Small intestine (tissue), 16 donors: ENCODE results near the gene ANKFY1. TPM values are rescaled to one million over a fixed set of nuclear protein-coding genes. Genes with fewer than 3 reads are reported as not detected.

Source experiments
- DNase-seq, 2 donors: peaks; one replicate each; pipeline versions ENCODE4 v3.0.0 to v3.0.0-alpha.2; 2013
- FAIRE-seq: peaks from 2 replicates; lab custom pipeline; 2012; peaks lifted over from hg19 to GRCh38; lab: Jason Lieb, UNC
- H3K27ac ChIP-seq, 3 donors: one replicate each; pipeline ENCODE4 v1.5.1; 2013; ENCODE audit warnings: low read length in 2 of 3, mild to moderate bottlenecking in 2 of 3, control low read depth in 1 of 3, inconsistent platforms in 1 of 3, low read depth in 1 of 3, moderate library complexity in 1 of 3
- H3K27me3 ChIP-seq, 3 donors: one replicate each; pipeline ENCODE4 v1.6.1; 2013; ENCODE audit warnings: low read length in 3 of 3, inconsistent platforms in 1 of 3; ENCODE audit not compliant: control insufficient read depth in 3 of 3, insufficient read depth in 3 of 3
- H3K36me3 ChIP-seq, 3 donors: one replicate each; pipeline ENCODE4 v1.6.1; 2013; ENCODE audit warnings: low read length in 3 of 3, inconsistent platforms in 1 of 3, low read depth in 1 of 3, mild to moderate bottlenecking in 1 of 3, moderate library complexity in 1 of 3; ENCODE audit not compliant: control insufficient read depth in 3 of 3, insufficient read depth in 2 of 3
- H3K4me1 ChIP-seq, 3 donors: one replicate each; pipeline ENCODE4 v1.6.1; 2013; ENCODE audit warnings: low read length in 2 of 3, inconsistent platforms in 1 of 3, low read depth in 1 of 3, mild to moderate bottlenecking in 1 of 3, moderate library complexity in 1 of 3; ENCODE audit not compliant: control insufficient read depth in 3 of 3, insufficient read depth in 2 of 3
- H3K4me3 ChIP-seq, 3 donors: one replicate each; pipeline ENCODE4 v1.5.1; 2013; ENCODE audit warnings: low read length in 3 of 3, control low read depth in 1 of 3, inconsistent platforms in 1 of 3, low read depth in 1 of 3, mild to moderate bottlenecking in 1 of 3, moderate library complexity in 1 of 3
- H3K9me3 ChIP-seq, 2 donors: one replicate each; pipeline ENCODE4 v1.6.1; 2013; ENCODE audit warnings: low read depth in 1 of 2, low read length in 1 of 2; ENCODE audit not compliant: control insufficient read depth in 2 of 2, insufficient read depth in 1 of 2
- WGBS, 3 donors: extraction: QIAGEN DNeasy Blood & Tissue Kit; methylation state at CpG; one replicate each; pipeline ENCODE4 v1.1.7; 2013; 5-methylcytosine and 5-hydroxymethylcytosine counted together
- long read RNA-seq, 10 donors: transcript quantifications; one replicate each; lab custom pipeline, GENCODE V29; 2026
- polyA plus RNA-seq, 4 donors: library from polyadenylated mRNA; stranded (reverse) in 3 of 4; unstranded in 1 of 4; fragments of 200-250 nt in 3 of 4; fragments of 120-200 nt in 1 of 4; gene quantifications; one replicate each; pipeline versions ENCODE4 v1.2.1 to v1.2.3, GENCODE V29; 2013
- donor health status: healthy with polysubstance abuse.
- donor health status: control.
- donor health status: control.
- donor health status: Bipolar disorder and iron deficiency.
- donor health status: healthy.

ANKFY1 gene
- 10 to 100 TPM in 2 of 4 donors, 1 to 10 TPM in 2; 5.7 to 32.8 (median 11.7) TPM for polyA plus RNA-seq
- long read RNA-seq, donor 1, result 0 reads
- long read RNA-seq, donor 2, full-length matches to known transcripts, result 1 of 1 reads
- long read RNA-seq, donor 2, partial matches to known transcripts, result 0 of 1 reads
- long read RNA-seq, donor 2, other reads (novel, unspliced or antisense), result 0 of 1 reads
- long read RNA-seq, donor 3, partial matches to known transcripts, result 0 of 1 reads
- long read RNA-seq, donor 3, other reads (novel, unspliced or antisense), result 0 of 1 reads
- long read RNA-seq, donor 4, result 0 reads
- long read RNA-seq, donor 5, result 0 reads
- long read RNA-seq, donor 6, result 0 reads
- long read RNA-seq, donor 7, partial matches to known transcripts, result 0 of 1 reads
- long read RNA-seq, donor 7, other reads (novel, unspliced or antisense), result 0 of 1 reads
- long read RNA-seq, donor 8, result 0 reads
- long read RNA-seq, donor 9, result 0 reads
- long read RNA-seq, donor 10, partial matches to known transcripts, result 0 of 1 reads
- long read RNA-seq, donor 10, other reads (novel, unspliced or antisense), result 0 of 1 reads

- 0% methylated on average over 68 to 85 of the region's 85 CpGs for WGBS, 3 donors
- FAIRE-seq, result no peak
- DNase-seq, result peak; percentile 93 to 98
- Histone ChIP-seq H3K4me1 (peaks cover 0 to 12% (median 0%) of the 10 kb centered on the region in 3 donors), H3K27ac (peak within 1 kb of the TSS; percentile 42 to 85 (median 76)), H3K27me3 (no peaks in the 10 kb centered on the region), H3K36me3 (peaks cover 0 to 26% (median 2%) of the 10 kb centered on the region in 3 donors), H3K9me3 (peaks cover 0 to 12% of the 10 kb centered on the region in 2 donors), H3K4me3 (peak within 1 kb of the TSS; percentile 91 to 98 (median 95))
These were observed at the start of gene ANKFY1 for GRCh38 chr17:4263282-4264215. TSS of gene ANKFY1 (minus strand) at chr17:4263979. CDS start at chr17:4263941, 38 bp downstream.

GRCh38 chr17:4310354-4311060 is 46.7 kb upstream of the ANKFY1 start:
- DNase-seq (peak; percentile 28 to 36), FAIRE-seq (no peak)
- Histone ChIP-seq H3K27ac (no peak overlapping the region), H3K9me3 (no peaks in the 10 kb centered on the region), H3K36me3 (peaks cover 0 to 7% (median 0%) of the 10 kb centered on the region in 3 donors), H3K4me1 (peaks cover 0 to 9% (median 8%) of the 10 kb centered on the region in 3 donors), H3K4me3 (no peak overlapping the region), H3K27me3 (no peaks in the 10 kb centered on the region)
- WGBS, 3 donors, result 50 to 62% (median 61%) methylated on average over 6 of the region's 6 CpGs

- 11 to 31% (median 28%) methylated on average over 1 of the region's 1 CpG for WGBS, 3 donors
- no peaks in the 10 kb centered on the region for H3K27me3 ChIP-seq
- H3K36me3 ChIP-seq, result peaks cover 0 to 9% (median 0%) of the 10 kb centered on the region in 3 donors
- no peak overlapping the region for H3K27ac ChIP-seq
- no peaks in the 10 kb centered on the region for H3K9me3 ChIP-seq
- no peak overlapping the region for H3K4me3 ChIP-seq
- peaks cover 0 to 9% (median 8%) of the 10 kb centered on the region in 3 donors for H3K4me1 ChIP-seq
- DNase-seq, result no peak
- FAIRE-seq, result no peak
These were observed 46.1 kb upstream of the ANKFY1 start for GRCh38 chr17:4309897-4310296.

- WGBS, 3 donors, result 92 to 93% (median 92%) methylated on average over 7 of the region's 7 CpGs
- Histone ChIP-seq H3K27me3 (no peaks in the 10 kb centered on the region), H3K4me1 (peaks cover 0 to 8% (median 7%) of the 10 kb centered on the region in 3 donors), H3K4me3 (no peak overlapping the region), H3K36me3 (peaks cover 0 to 13% (median 1%) of the 10 kb centered on the region in 3 donors), H3K27ac (no peak overlapping the region), H3K9me3 (no peaks in the 10 kb centered on the region)
- no peak for DNase-seq
- no peak for FAIRE-seq
These were observed 43.6 kb upstream of the ANKFY1 start for GRCh38 chr17:4307179-4307930.

GRCh38 chr17:4305224-4305623 is 41.4 kb upstream of the ANKFY1 start:
- Histone ChIP-seq H3K4me3 (no peak overlapping the region), H3K9me3 (no peaks in the 10 kb centered on the region), H3K36me3 (peaks cover 0 to 19% (median 1%) of the 10 kb centered on the region in 3 donors), H3K4me1 (peaks cover 0 to 4% (median 0%) of the 10 kb centered on the region in 3 donors), H3K27ac (no peak overlapping the region), H3K27me3 (no peaks in the 10 kb centered on the region)
- WGBS, 3 donors, result 90 to 92% (median 90%) methylated on average over 7 of the region's 7 CpGs
- no peak for DNase-seq
- no peak for FAIRE-seq

- H3K4me3 ChIP-seq, result no peak overlapping the region
- DNase-seq (peak; percentile 63 to 71), FAIRE-seq (no peak)
- no peaks in the 10 kb centered on the region for H3K4me1 ChIP-seq
- H3K27me3 ChIP-seq, result no peaks in the 10 kb centered on the region
- H3K36me3 ChIP-seq, result peaks cover 0 to 21% (median 1%) of the 10 kb centered on the region in 3 donors
- H3K27ac ChIP-seq, result no peak overlapping the region
- WGBS, 3 donors, result 49 to 51% (median 49%) methylated on average over 6 of the region's 6 CpGs
- no peaks in the 10 kb centered on the region for H3K9me3 ChIP-seq
These were observed 40.7 kb upstream of the ANKFY1 start for GRCh38 chr17:4304417-4305027.

GRCh38 chr17:4301066-4301465 is 37.3 kb upstream of the ANKFY1 start:
- DNase-seq (no peak), FAIRE-seq (no peak)
- peaks cover 0 to 18% (median 1%) of the 10 kb centered on the region in 3 donors for H3K36me3 ChIP-seq
- H3K4me1 ChIP-seq, result no peaks in the 10 kb centered on the region
- WGBS, 3 donors, result 90 to 95% (median 95%) methylated on average over 5 of the region's 5 CpGs
- H3K9me3 ChIP-seq, result no peaks in the 10 kb centered on the region
- no peak overlapping the region for H3K4me3 ChIP-seq
- no peaks in the 10 kb centered on the region for H3K27me3 ChIP-seq
- H3K27ac ChIP-seq, result no peak overlapping the region
